IMR-90 (cell line): ENCODE results near the gene CPNE6. TPM values are rescaled to one million over a fixed set of nuclear protein-coding genes. Genes with fewer than 3 reads are reported as not detected.

Experiments used
- ATAC-seq: fragments of 200-7000 bp; cut with Tn5 transposase; 2 replicates; pipeline ENCODE4 v1.9.1; 2020; ENCODE audit warnings: low read depth, mild to moderate bottlenecking, moderate library complexity
- BruUV-seq: library from RNA; stranded (reverse); fragments of 400-500 nt; replicated peaks from 2 replicates; lab custom pipeline; 2021; lab: Mats Ljungman, UMichigan
- CTCF ChIA-PET: fragments of 300-600 bp; formaldehyde crosslinking; extraction: SDS; loops from one replicate; lab custom pipeline; 2021; ENCODE audit warnings: antibody characterized with exemption; lab: Yijun Ruan, JAX
- POLR2A ChIA-PET: fragments of 300-600 bp; sonication (Branson Sonifier 250); formaldehyde crosslinking; loops from one replicate; lab custom pipeline; 2022; ENCODE audit warnings: antibody characterized with exemption; ENCODE audit not compliant: unreplicated experiment; lab: Charles Lee
- DNase-seq: peaks from one replicate; pipeline ENCODE4 v3.0.0; 2013
- H2AFZ ChIP-seq: replicated peaks from 2 replicates; pipeline ENCODE3; 2013; ENCODE audit warnings: low read length, mild to moderate bottlenecking; ENCODE audit not compliant: poor library complexity
- H2AK5ac ChIP-seq: 2 replicates; pipeline ENCODE4 v1.6.1; 2013; ENCODE audit warnings: low read depth, low read length, inconsistent platforms
- H2AK9ac ChIP-seq: replicated peaks from 2 replicates; pipeline ENCODE3; 2013; ENCODE audit warnings: mild to moderate bottlenecking, low read depth, low read length, moderate library complexity; ENCODE audit not compliant: poor library complexity
- H2BK120ac ChIP-seq: 2 replicates; pipeline ENCODE4 v1.6.1; 2013; ENCODE audit warnings: low read depth, low read length, inconsistent platforms
- H2BK15ac ChIP-seq: 3 replicates; pipeline ENCODE4 v1.6.1; 2013; ENCODE audit warnings: low read depth, low read length, inconsistent platforms
- H2BK20ac ChIP-seq: 2 replicates; pipeline ENCODE4 v1.6.1; 2013; ENCODE audit warnings: low read depth, mild to moderate bottlenecking, inconsistent platforms, low read length, moderate library complexity
- H2BK5ac ChIP-seq: 2 replicates; pipeline ENCODE4 v1.6.1; 2013; ENCODE audit warnings: mild to moderate bottlenecking, low read depth, low read length, inconsistent platforms; ENCODE audit not compliant: poor library complexity, severe bottlenecking
- H3K14ac ChIP-seq: replicated peaks from 2 replicates; pipeline ENCODE4 v1.6.1; 2013; ENCODE audit warnings: low read depth, low read length, inconsistent platforms
- H3K18ac ChIP-seq: 2 replicates; pipeline ENCODE4 v1.6.1; 2013; ENCODE audit warnings: low read depth, low read length, control low read depth
- H3K23ac ChIP-seq: 2 replicates; pipeline ENCODE4 v1.6.1; 2013; ENCODE audit warnings: low read depth, low read length, inconsistent platforms
- H3K27ac ChIP-seq: 2 replicates; pipeline ENCODE4 v1.5.1; 2013; ENCODE audit warnings: mild to moderate bottlenecking, control low read depth, low read length; ENCODE audit not compliant: insufficient read depth
- H3K27me3 ChIP-seq: 2 replicates; pipeline ENCODE4 v1.6.1; 2013; ENCODE audit warnings: low read length; ENCODE audit not compliant: control insufficient read depth, insufficient read depth
- H3K36me3 ChIP-seq: 2 replicates; pipeline ENCODE4 v1.6.1; 2013; ENCODE audit warnings: low read length, mixed read lengths; ENCODE audit not compliant: control insufficient read depth, insufficient read depth
- H3K4ac ChIP-seq: 2 replicates; pipeline ENCODE4 v1.6.1; 2013; ENCODE audit warnings: low read depth, low read length, inconsistent platforms
- H3K4me1 ChIP-seq: 2 replicates; pipeline ENCODE4 v1.6.1; 2013; ENCODE audit warnings: low read length, mixed read lengths; ENCODE audit not compliant: control insufficient read depth, insufficient read depth
- H3K4me2 ChIP-seq: 2 replicates; pipeline ENCODE4 v1.6.1; 2013; ENCODE audit warnings: low read depth, mild to moderate bottlenecking, control low read depth, low read length, moderate library complexity
- H3K4me3 ChIP-seq: 2 replicates; pipeline ENCODE4 v1.5.1; 2013; ENCODE audit warnings: low read depth, mild to moderate bottlenecking, control low read depth, low read length, moderate library complexity; ENCODE audit not compliant: insufficient read depth
- H3K56ac ChIP-seq: 2 replicates; pipeline ENCODE4 v1.6.1; 2013; ENCODE audit warnings: low read length, inconsistent platforms; ENCODE audit not compliant: insufficient read depth; ENCODE audit errors: extremely low read depth
- H3K79me1 ChIP-seq, 2 experiments: 2 replicates each; pipeline ENCODE4 v1.6.1; 2013; ENCODE audit warnings: low read length in 2 of 2, inconsistent platforms in 1 of 2, low read depth in 1 of 2
- H3K9ac ChIP-seq: 2 replicates; pipeline ENCODE4 v1.6.1; 2013; ENCODE audit warnings: low read depth, low read length, control low read depth
- H3K9me1 ChIP-seq: 2 replicates; pipeline ENCODE4 v1.6.1; 2013; ENCODE audit warnings: low read length, inconsistent platforms; ENCODE audit not compliant: insufficient read depth
- H3K9me3 ChIP-seq: 2 replicates; pipeline ENCODE4 v1.6.1; 2013; ENCODE audit warnings: low read length; ENCODE audit not compliant: control insufficient read depth, insufficient read depth
- H4K20me1 ChIP-seq: 2 replicates; pipeline ENCODE4 v1.6.1; 2013; ENCODE audit warnings: low read length, inconsistent platforms; ENCODE audit not compliant: insufficient read depth
- H4K5ac ChIP-seq: 2 replicates; pipeline ENCODE4 v1.6.1; 2013; ENCODE audit warnings: mild to moderate bottlenecking, low read depth, low read length, control low read depth
- H4K8ac ChIP-seq, 2 experiments: 2 replicates each; pipeline ENCODE4 v1.6.1; 2013; ENCODE audit warnings: low read depth in 2 of 2, low read length in 2 of 2, control low read depth in 1 of 2, inconsistent platforms in 1 of 2
- H4K91ac ChIP-seq: 2 replicates; pipeline ENCODE4 v1.6.1; 2013; ENCODE audit warnings: low read depth, low read length, inconsistent platforms; ENCODE audit not compliant: insufficient read depth
- CEBPB ChIP-seq: IDR thresholded peaks from 2 replicates; pipeline ENCODE4 v1.6.1; 2012; ENCODE audit warnings: low read depth, low read length, improper control_type of control experiment
- MAFK ChIP-seq: IDR thresholded peaks from 2 replicates; pipeline ENCODE4 v1.6.1; 2012; ENCODE audit warnings: low read depth, low read length, improper control_type of control experiment
- MAZ ChIP-seq: IDR thresholded peaks from 2 replicates; pipeline ENCODE4 v1.6.1; 2012; ENCODE audit warnings: low read depth, mild to moderate bottlenecking, low read length, improper control_type of control experiment, moderate library complexity, borderline replicate concordance
- POLR2A ChIP-seq: IDR thresholded peaks from 2 replicates; pipeline ENCODE4 v1.6.1; 2012; ENCODE audit warnings: mild to moderate bottlenecking, low read depth, low read length
- RAD21 ChIP-seq: IDR thresholded peaks from 2 replicates; pipeline ENCODE4 v1.6.1; 2012; ENCODE audit warnings: low read length, improper control_type of control experiment
- RFX5 ChIP-seq: IDR thresholded peaks from 2 replicates; pipeline ENCODE4 v1.8.0; 2012; ENCODE audit warnings: low read depth, mild to moderate bottlenecking, low read length, moderate library complexity
- USF2 ChIP-seq: fragments of 150-350 bp; IDR thresholded peaks from 2 replicates; pipeline ENCODE4 v1.6.1; 2017; ENCODE audit warnings: mild to moderate bottlenecking, antibody characterized with exemption, low read length, low read depth
- WGBS, 2 experiments: methylation state at CpG; one replicate each; pipeline versions ENCODE4 v1.1.5 to v1.1.7; 2013; ENCODE audit warnings: missing lambda C conversion rate in 2 of 2; ENCODE audit not compliant: insufficient read length in 1 of 2; ENCODE audit errors: extremely low coverage in 2 of 2; 5-methylcytosine and 5-hydroxymethylcytosine counted together
- dilution Hi-C: fragments of 300-500 bp; cut with HindIII; formaldehyde crosslinking; loops from one replicate; pipeline ENCODE4 v1.14.3; 2018; ENCODE audit warnings: low sequenced_read_pairs; ENCODE audit not compliant: unreplicated experiment
- in situ Hi-C: fragments of 300-500 bp; cut with MboI; formaldehyde crosslinking; loops from 3 replicates; pipeline ENCODE4 v1.14.3; 2019; ENCODE audit warnings: low sequenced_read_pairs, inconsistent platforms, mixed read lengths
- intact Hi-C: fragments of 100-400 bp; cut with micrococcal nuclease; formaldehyde crosslinking; loops from 2 replicates; pipeline ENCODE4 v1.10.0; 2022
- polyA plus RNA-seq, 3 experiments: library from polyadenylated mRNA; depleted of rRNA; stranded (reverse); fragments of >200 nt; gene quantifications; 2 replicates each; pipeline ENCODE4 v1.2.3, GENCODE V29; 2012; ENCODE audit warnings: low replicate concordance in 1 of 3
- total RNA-seq: library from RNA; depleted of rRNA; stranded (reverse); fragments of >200 nt; gene quantifications from 2 replicates; pipeline ENCODE4 v1.2.3, GENCODE V29; 2012

CPNE6 gene
- total and polyA plus RNA-seq, 2 of the 4 experiments (the other 2 are of a cell fraction), result not detected

- Histone ChIP-seq H3K14ac (no peak overlapping the region), H3K9me3 (no peaks in the 10 kb centered on the region), H2BK120ac (no peak overlapping the region), H2AFZ (no peak overlapping the region), H3K27me3 (no peaks in the 10 kb centered on the region), H3K36me3 (peaks cover 35% of the 10 kb centered on the region), H2AK5ac (no peak overlapping the region), H4K91ac (no peak overlapping the region), H4K20me1 (no peaks in the 10 kb centered on the region), H3K79me1 (peaks cover 10 to 16% of the 10 kb centered on the region in 2 experiments; a peak in 2 of 4 replicates), H2BK20ac (no peak overlapping the region), H4K8ac (no peak overlapping the region), H4K5ac (no peak overlapping the region), H3K4me3 (no peak overlapping the region), H3K18ac (no peak overlapping the region), H2AK9ac (no peak overlapping the region), H3K9me1 (peaks cover 8% of the 10 kb centered on the region; the same call in 1 of the 2 replicates), H3K23ac (no peak overlapping the region), H2BK15ac (no peak overlapping the region), H2BK5ac (no peak overlapping the region), H3K4ac (no peak overlapping the region), H3K27ac (no peak overlapping the region), H3K9ac (no peak overlapping the region), H3K56ac (no peak overlapping the region), H3K4me2 (no peak overlapping the region), H3K4me1 (peaks cover 3% of the 10 kb centered on the region; the same call in 1 of the 2 replicates)
- CTCF ChIA-PET, result no interaction called here
- no peak for DNase-seq
- dilution Hi-C loops (no loop called here), in situ Hi-C loops (no loop called here), intact Hi-C loops (no loop called here)
- ATAC-seq, result no peak
- no TSS peak for BruUV-seq
- no peak for TF ChIP-seq RFX5
- no peak for TF ChIP-seq RAD21
- TF ChIP-seq MAFK, result no peak
- TF ChIP-seq USF2, result no peak
- no peak for TF ChIP-seq POLR2A
- no peak for TF ChIP-seq MAZ
- no peak for TF ChIP-seq CEBPB
- POLR2A ChIA-PET, result no interaction called here
- 100% methylated on average over 3 of the region's 6 CpGs; no CpG with 5 or more reads in 1 of the 2 experiments for WGBS, 2 experiments
Measured at GRCh38 chr14:24119691-24120090, 48.3 kb downstream of the CPNE6 start.
